Mucosa of stomach (tissue), 1 donor: ENCODE measurements around the gene ANKFN1.

Experiments used
- H3K27me3 ChIP-seq: one replicate; pipeline ENCODE4 v1.7.0; 2013; ENCODE audit warnings: mild to moderate bottlenecking, low read length; ENCODE audit not compliant: control insufficient read depth, insufficient read depth
- H3K36me3 ChIP-seq: one replicate; pipeline ENCODE4 v1.7.0; 2013; ENCODE audit warnings: low read length; ENCODE audit not compliant: control insufficient read depth, insufficient read depth
- H3K4me1 ChIP-seq: one replicate; pipeline ENCODE4 v1.7.0; 2013; ENCODE audit warnings: mild to moderate bottlenecking, low read length; ENCODE audit not compliant: control insufficient read depth, insufficient read depth
- H3K4me3 ChIP-seq: one replicate; pipeline ENCODE4 v1.7.0; 2013; ENCODE audit warnings: low read length
- H3K9ac ChIP-seq: one replicate; pipeline ENCODE4 v1.7.0; 2013; ENCODE audit warnings: mild to moderate bottlenecking, low read length, moderate library complexity
- H3K9me3 ChIP-seq: one replicate; pipeline ENCODE4 v1.7.0; 2013; ENCODE audit warnings: mild to moderate bottlenecking, low read length, moderate library complexity; ENCODE audit not compliant: control insufficient read depth
- donor health status: Pancreatic carcinoma.

Gene ANKFN1

DNA sequence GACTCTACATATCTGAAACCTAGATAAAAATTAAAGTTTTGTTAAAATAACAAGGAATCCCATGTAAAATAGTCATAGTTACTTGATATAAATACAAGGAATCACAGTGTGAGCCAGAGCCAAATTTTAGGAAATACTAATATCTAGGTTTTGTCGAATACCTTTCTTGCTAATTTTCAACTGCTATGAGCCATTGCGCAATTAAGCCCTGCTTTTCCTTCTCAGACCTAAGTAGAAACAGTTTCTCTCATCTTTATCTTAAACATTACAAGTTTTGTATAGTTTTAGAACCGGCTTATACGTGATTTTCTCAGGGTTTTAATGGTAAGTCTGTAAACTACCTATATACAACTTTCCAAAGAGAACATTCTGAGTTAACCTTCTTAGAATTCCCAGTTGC, 282.9 kb downstream of the ANKFN1 start:
- Histone ChIP-seq H3K9ac (no peak overlapping the region), H3K4me1 (peaks cover 5% of the 10 kb centered on the region), H3K36me3 (no peaks in the 10 kb centered on the region), H3K4me3 (no peak overlapping the region), H3K9me3 (no peaks in the 10 kb centered on the region), H3K27me3 (no peaks in the 10 kb centered on the region)

DNA sequence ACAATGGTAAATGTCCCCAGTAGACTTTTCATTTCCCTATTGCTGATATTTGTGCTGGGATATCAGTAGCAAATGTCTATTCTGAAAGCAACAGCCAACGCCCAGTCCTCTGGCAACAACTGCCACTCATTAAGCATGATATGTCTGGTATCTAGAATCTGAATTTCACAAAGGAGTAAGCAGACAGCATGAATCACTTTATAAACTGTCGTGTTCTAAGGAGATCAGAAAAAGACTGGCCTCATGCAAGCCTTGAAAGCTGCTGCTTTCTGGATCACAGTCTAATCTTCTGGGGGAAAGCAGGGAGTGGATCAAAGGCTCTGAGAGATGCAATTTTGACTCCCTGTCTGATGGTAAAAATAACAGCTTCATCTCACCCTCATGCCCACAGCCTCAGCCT, 287.1 kb downstream of the ANKFN1 start:
- H3K4me3 ChIP-seq = no peak overlapping the region
- peaks cover 11% of the 10 kb centered on the region for H3K4me1 ChIP-seq
- H3K9me3 ChIP-seq = no peaks in the 10 kb centered on the region
- no peaks in the 10 kb centered on the region for H3K27me3 ChIP-seq
- no peaks in the 10 kb centered on the region for H3K36me3 ChIP-seq
- H3K9ac ChIP-seq = no peak overlapping the region

DNA sequence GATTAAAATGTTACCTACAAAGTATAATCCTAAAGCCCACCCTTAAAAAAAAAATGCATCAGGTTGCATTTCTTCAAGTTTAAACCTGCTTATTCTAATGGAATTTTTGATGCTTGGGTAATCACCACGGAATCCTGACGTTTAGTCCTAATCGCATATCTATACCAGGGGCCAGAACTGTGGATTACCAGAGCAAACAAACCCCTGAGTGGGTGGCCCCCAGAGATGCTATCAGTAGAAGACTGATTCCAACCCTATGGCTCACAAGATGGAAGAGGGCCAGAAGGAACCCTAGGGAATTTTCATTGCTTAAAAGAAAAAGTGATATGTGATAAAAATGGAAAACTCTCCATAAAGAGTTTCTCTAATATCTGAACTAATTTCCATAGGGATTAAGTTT, 288.0 kb downstream of the ANKFN1 start:
- peaks cover 11% of the 10 kb centered on the region for H3K4me1 ChIP-seq
- no peaks in the 10 kb centered on the region for H3K9me3 ChIP-seq
- no peaks in the 10 kb centered on the region for H3K36me3 ChIP-seq
- no peak overlapping the region for H3K4me3 ChIP-seq
- no peak overlapping the region for H3K9ac ChIP-seq
- no peaks in the 10 kb centered on the region for H3K27me3 ChIP-seq

DNA sequence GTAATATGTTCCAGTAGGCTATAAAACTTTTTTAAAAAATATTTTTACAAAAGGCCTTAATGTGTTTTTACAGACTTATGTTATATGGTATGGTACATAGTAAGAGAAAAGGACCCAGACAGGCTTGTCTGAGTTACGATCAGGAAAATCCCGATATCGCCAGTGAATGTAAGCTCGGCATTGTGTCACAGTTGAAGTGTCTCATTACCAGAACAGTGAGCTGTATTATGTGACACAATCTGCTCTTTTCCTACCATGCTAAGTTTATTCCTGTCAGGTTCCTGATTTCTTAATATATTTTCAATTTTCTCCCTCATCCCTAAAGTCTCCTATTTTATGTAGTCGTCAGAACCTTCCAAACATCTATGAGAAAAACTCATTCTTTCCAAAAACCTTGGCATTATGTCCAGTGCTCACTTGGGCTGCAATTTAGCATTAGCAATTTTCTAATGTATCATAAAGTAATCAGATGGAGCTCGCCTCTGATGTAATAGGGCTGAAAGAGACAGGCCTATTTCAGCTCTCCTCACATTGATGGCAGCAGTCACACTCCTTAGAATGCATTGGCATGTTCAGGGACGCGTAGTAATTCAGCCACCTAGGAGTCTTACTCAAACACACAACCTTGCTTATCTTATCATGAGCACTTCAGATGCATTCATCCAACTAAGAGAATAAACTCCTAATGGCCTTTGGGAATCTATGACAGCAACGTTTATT, 292.6 kb downstream of the ANKFN1 start:
- Histone ChIP-seq H3K4me1 (peaks cover 6% of the 10 kb centered on the region), H3K9me3 (no peaks in the 10 kb centered on the region), H3K4me3 (no peak overlapping the region), H3K9ac (no peak overlapping the region), H3K36me3 (no peaks in the 10 kb centered on the region), H3K27me3 (no peaks in the 10 kb centered on the region)

DNA sequence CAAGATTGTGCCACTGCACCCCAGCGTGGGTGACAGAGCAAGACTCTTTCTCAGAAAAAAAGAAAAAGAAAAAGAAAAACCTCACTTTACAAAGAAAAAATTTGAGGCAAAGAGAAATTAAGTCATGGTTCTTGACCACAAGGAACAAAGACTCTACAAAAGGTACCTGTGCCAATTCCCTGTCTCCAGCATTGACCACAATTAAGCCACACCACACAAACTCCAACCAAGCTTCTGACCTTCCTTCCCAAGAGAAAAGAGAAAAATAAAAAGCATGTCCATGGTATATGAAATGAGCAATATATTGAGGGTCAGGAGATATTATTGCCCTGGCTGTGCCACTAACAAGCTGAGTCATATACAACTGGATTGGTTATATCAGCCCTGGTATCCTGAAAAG, 293.9 kb downstream of the ANKFN1 start:
- H3K9ac ChIP-seq = no peak overlapping the region
- no peaks in the 10 kb centered on the region for H3K9me3 ChIP-seq
- H3K4me1 ChIP-seq = peaks cover 6% of the 10 kb centered on the region
- no peak overlapping the region for H3K4me3 ChIP-seq
- H3K27me3 ChIP-seq = no peaks in the 10 kb centered on the region
- H3K36me3 ChIP-seq = no peaks in the 10 kb centered on the region

DNA sequence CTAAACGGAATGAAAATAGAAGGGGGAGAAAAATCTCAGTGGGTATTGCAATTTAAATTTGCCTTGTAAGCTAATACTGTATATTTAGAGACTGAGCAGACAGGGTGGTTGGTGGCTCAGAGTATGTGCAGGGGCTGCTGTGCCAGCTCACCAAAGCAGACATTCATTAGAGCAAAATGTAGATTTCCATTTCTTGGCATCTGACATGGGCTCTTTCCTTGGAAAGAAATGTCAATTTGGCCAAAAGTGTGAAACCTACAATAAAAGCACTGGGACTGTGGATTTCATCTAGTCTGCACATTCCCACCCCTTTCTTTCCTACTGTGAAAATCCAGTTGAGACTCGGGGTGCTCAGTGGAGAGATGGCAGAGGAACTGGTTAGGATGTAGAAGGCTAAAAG, 295.1 kb downstream of the ANKFN1 start:
- H3K4me1 ChIP-seq = peaks cover 1% of the 10 kb centered on the region
- H3K36me3 ChIP-seq = no peaks in the 10 kb centered on the region
- no peak overlapping the region for H3K4me3 ChIP-seq
- H3K9me3 ChIP-seq = no peaks in the 10 kb centered on the region
- H3K9ac ChIP-seq = no peak overlapping the region
- H3K27me3 ChIP-seq = no peaks in the 10 kb centered on the region

DNA sequence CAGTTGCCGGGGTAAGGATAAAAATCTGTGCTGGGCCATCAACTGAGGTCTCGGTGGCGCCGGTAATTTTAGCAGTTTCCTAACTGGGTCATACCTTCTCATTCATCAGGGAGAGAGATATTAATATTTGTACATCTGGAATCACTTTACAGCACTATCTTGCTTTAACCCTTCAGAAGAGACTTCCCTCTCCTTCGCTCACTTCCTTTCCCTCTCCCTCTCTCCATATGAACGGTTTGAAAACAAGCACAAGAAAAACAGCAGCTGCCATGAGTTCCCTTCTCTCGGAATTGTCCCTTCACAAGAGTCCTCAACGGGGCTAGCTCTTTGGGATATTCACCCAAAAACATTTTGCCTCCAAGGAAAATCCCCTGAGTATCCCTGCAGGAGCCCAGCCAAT, 295.9 kb downstream of the ANKFN1 start:
- H3K9me3 ChIP-seq = no peaks in the 10 kb centered on the region
- no peaks in the 10 kb centered on the region for H3K36me3 ChIP-seq
- H3K4me3 ChIP-seq = no peak overlapping the region
- no peak overlapping the region for H3K9ac ChIP-seq
- H3K4me1 ChIP-seq = no peaks in the 10 kb centered on the region
- no peaks in the 10 kb centered on the region for H3K27me3 ChIP-seq

DNA sequence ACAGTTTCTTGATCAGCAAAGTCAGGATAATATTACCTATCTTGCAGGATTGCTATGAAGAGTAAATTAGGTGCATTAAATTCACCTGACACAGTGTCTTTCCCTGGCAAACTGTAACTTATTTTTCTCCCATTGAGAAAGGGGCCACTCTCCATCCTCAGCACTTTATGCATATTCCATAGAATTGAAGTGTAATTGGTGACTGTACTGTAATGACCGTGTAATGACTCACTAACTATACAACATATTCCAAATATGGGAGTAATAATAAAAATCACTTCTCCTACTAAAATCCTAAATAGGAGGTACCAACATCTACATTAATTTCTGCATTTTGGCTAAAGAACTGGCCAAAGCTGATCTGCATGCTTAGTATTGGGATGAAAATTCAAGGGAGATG, 298.4 kb downstream of the ANKFN1 start:
- Histone ChIP-seq H3K9me3 (no peaks in the 10 kb centered on the region), H3K27me3 (no peaks in the 10 kb centered on the region), H3K4me1 (no peaks in the 10 kb centered on the region), H3K4me3 (no peak overlapping the region), H3K36me3 (no peaks in the 10 kb centered on the region), H3K9ac (no peak overlapping the region)

DNA sequence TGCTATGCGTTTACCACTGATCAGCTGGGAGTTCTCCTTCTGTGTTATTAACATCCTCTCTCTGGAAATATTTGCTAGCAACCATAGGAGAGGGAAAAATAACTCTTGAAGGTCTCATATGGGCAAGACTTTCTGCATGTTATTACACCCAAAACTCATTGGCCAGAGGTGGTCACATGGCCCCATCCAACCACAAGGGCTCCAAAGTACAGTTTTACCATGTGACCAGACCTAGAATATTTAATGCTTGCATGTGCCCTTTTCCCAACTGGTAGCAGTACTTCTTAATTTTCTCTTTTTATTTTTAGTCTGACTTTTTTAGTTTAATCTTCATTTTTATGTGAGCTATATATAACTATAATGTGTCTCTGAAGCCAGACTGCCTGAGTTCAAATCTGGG, 299.2 kb downstream of the ANKFN1 start:
- Histone ChIP-seq H3K9me3 (no peaks in the 10 kb centered on the region), H3K4me3 (no peak overlapping the region), H3K27me3 (no peaks in the 10 kb centered on the region), H3K9ac (no peak overlapping the region), H3K36me3 (no peaks in the 10 kb centered on the region), H3K4me1 (no peaks in the 10 kb centered on the region)

DNA sequence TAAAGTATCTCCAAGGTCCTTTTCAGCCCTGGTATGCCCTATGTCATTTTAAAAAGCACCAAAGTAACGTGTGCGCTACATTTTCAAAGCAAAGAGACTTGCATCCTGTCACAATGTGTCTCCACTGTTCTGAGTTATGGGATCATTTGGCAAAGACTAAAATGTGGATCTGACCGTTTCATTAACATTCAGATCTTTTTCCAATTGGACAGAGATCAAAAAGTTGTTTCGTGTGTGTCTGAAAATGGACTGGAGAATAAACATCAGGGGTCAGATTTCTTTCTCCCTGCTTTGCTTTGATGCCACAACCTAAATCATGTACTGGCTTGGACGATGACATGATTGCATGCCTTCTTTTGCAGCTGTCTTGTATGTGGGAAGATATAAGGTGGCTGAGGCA, 304.2 kb downstream of the ANKFN1 start:
- H3K4me3 ChIP-seq = no peak overlapping the region
- no peak overlapping the region for H3K9ac ChIP-seq
- no peaks in the 10 kb centered on the region for H3K27me3 ChIP-seq
- no peaks in the 10 kb centered on the region for H3K36me3 ChIP-seq
- no peaks in the 10 kb centered on the region for H3K9me3 ChIP-seq
- H3K4me1 ChIP-seq = no peaks in the 10 kb centered on the region

DNA sequence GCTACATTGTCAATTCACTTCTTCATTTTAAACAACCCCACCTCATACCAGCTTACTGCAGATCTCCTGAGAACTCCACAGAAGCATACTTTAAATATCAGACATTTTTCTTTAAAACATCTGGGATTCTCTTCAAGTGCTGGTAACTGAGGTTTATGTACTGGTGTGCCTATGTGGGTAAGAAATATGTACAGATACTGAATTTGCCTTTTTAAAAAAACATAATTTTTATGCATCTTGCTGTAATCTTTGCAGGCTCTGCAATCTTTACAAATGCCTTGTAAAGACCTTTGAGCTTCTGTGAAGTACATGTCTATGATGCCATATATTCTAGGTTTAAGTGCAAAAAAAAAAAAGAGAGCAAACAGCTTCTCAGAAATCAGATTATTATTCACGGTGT, 312.6 kb downstream of the ANKFN1 start:
- Histone ChIP-seq H3K27me3 (no peaks in the 10 kb centered on the region), H3K4me3 (no peak overlapping the region), H3K36me3 (no peaks in the 10 kb centered on the region), H3K9ac (no peak overlapping the region), H3K9me3 (no peaks in the 10 kb centered on the region), H3K4me1 (no peaks in the 10 kb centered on the region)

DNA sequence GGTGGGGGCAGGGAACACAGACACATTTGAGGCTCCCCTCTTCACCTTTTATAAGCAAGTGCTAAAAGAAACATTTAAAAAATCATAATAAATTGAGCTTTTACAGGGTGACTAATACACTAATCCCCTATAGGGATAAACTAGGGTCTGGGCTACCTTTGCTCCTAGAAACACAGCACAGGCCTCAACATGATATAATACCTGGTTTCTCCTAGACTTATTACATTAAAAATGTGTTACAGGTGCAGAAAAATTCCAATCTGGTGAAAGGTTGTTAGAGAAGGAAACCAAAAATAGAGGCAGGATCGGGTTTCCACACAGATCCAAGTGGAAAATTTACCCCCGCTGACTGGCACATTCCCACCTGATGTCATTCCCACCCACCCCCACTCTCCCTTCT, 315.6 kb downstream of the ANKFN1 start:
- Histone ChIP-seq H3K27me3 (no peaks in the 10 kb centered on the region), H3K36me3 (no peaks in the 10 kb centered on the region), H3K9me3 (no peaks in the 10 kb centered on the region), H3K9ac (no peak overlapping the region), H3K4me1 (no peaks in the 10 kb centered on the region), H3K4me3 (no peak overlapping the region)

DNA sequence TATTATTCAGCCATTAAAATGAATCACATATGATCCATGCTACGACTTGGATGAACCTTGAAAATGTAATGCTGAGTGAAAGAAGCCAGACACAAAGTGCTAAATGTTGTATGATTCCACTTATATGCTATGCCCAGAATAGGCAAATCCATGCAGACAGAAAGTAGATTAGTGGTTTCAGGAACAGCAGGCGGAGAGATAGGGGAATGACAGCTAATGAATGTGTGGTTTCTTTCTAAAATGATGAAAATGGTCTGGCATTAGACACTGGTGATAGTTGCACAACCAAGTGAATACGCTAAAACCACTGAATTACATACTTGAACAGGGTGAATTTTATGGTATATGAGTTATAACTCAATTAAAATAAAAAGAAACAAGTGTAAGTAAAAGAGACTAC, 318.4 kb downstream of the ANKFN1 start:
- no peaks in the 10 kb centered on the region for H3K4me1 ChIP-seq
- H3K4me3 ChIP-seq = no peak overlapping the region
- no peaks in the 10 kb centered on the region for H3K27me3 ChIP-seq
- no peaks in the 10 kb centered on the region for H3K36me3 ChIP-seq
- H3K9ac ChIP-seq = no peak overlapping the region
- no peaks in the 10 kb centered on the region for H3K9me3 ChIP-seq
